Measurements from ENCODE around the gene MAST1.

GRCh38 chr19:12912571-12912970 is 74.3 kb downstream of the MAST1 start:
- TF ChIP-seq FOXM1 (IDR thresholded peaks at IDR 0.05; ENCODE audit: borderline replicate concordance), result no peak
- no peak for TF ChIP-seq SP1 (IDR thresholded peaks at IDR 0.05)
- TF ChIP-seq FOXK2 (IDR thresholded peaks at IDR 0.05), result no peak
- TF ChIP-seq, protein P1, sequence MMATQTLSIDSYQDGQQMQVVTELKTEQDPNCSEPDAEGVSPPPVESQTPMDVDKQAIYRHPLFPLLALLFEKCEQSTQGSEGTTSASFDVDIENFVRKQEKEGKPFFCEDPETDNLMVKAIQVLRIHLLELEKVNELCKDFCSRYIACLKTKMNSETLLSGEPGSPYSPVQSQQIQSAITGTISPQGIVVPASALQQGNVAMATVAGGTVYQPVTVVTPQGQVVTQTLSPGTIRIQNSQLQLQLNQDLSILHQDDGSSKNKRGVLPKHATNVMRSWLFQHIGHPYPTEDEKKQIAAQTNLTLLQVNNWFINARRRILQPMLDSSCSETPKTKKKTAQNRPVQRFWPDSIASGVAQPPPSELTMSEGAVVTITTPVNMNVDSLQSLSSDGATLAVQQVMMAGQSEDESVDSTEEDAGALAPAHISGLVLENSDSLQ (IDR thresholded peaks at IDR 0.05), result no peak
- TF ChIP-seq HDGF (IDR thresholded peaks at IDR 0.05; ENCODE audit: borderline replicate concordance), result no peak
- TF ChIP-seq ELF4 (IDR thresholded peaks at IDR 0.05), result no peak
- no peak for TF ChIP-seq L3MBTL2 (conservative IDR thresholded peaks at IDR 0.05)
- no peak for TF ChIP-seq BHLHE40 (IDR thresholded peaks at IDR 0.05; ENCODE audit: borderline replicate concordance)
- no peak for TF ChIP-seq ARNT (IDR thresholded peaks at IDR 0.05)
- no peak for TF ChIP-seq NFRKB (IDR thresholded peaks at IDR 0.05)
- TF ChIP-seq LEF1 (IDR thresholded peaks at IDR 0.05; ENCODE audit: borderline replicate concordance), result no peak
